ENCODE data around the gene ASCC1. TPM values are rescaled to one million over a fixed set of nuclear protein-coding genes. Genes with fewer than 3 reads are reported as not detected.
"Not testable (repeated sequence)": the region's sequence is repeated elsewhere in the genome, so short reads cannot be mapped to it uniquely, and the experiment has no call there.

ASCC1 gene
- polyA plus RNA-seq, 1 donor: 22.8 TPM

GRCh38 chr10:72219235-72219814 is 3.2 kb upstream of the ASCC1 start:
- DNase-seq: no peak

GRCh38 chr10:72218726-72219125 is 2.6 kb upstream of the ASCC1 start:
- no peak for DNase-seq

GRCh38 chr10:72218325-72218724 is 2.2 kb upstream of the ASCC1 start:
- no peak for DNase-seq

GRCh38 chr10:72211832-72212231 is 4.2 kb downstream of the ASCC1 start:
- not testable (repeated sequence) for DNase-seq

- DNase-seq: not testable (repeated sequence)
These were observed 4.7 kb downstream of the ASCC1 start for GRCh38 chr10:72211381-72211780.

GRCh38 chr10:72208526-72208925 is 7.5 kb downstream of the ASCC1 start:
- DNase-seq: not testable (repeated sequence)

- no peak for DNase-seq
These were observed 9.4 kb downstream of the ASCC1 start for GRCh38 chr10:72206511-72207229.

- DNase-seq: no peak
These were observed 11.4 kb downstream of the ASCC1 start for GRCh38 chr10:72204724-72205123.

- DNase-seq: no peak
These were observed 11.8 kb downstream of the ASCC1 start for GRCh38 chr10:72204296-72204695.

GRCh38 chr10:72201293-72201692 is 14.8 kb downstream of the ASCC1 start:
- no peak for DNase-seq

GRCh38 chr10:72200883-72201282 is 15.2 kb downstream of the ASCC1 start:
- no peak for DNase-seq

- DNase-seq: no peak
These were observed 21.1 kb downstream of the ASCC1 start for GRCh38 chr10:72194949-72195348.

- no peak for DNase-seq
These were observed 29.1 kb downstream of the ASCC1 start for GRCh38 chr10:72186982-72187330.

- peak; percentile 52 for DNase-seq
These were observed 29.7 kb downstream of the ASCC1 start for GRCh38 chr10:72186258-72186981.

GRCh38 chr10:72184156-72184555 is 31.9 kb downstream of the ASCC1 start:
- DNase-seq: no peak

- no peak for DNase-seq
These were observed 38.6 kb downstream of the ASCC1 start for GRCh38 chr10:72177454-72177853.

GRCh38 chr10:72176701-72177100 is 39.4 kb downstream of the ASCC1 start:
- no peak for DNase-seq

- no peak for DNase-seq
These were observed 40.9 kb downstream of the ASCC1 start for GRCh38 chr10:72175149-72175548.

GRCh38 chr10:72174297-72174662 is 41.8 kb downstream of the ASCC1 start:
- DNase-seq: no peak

- DNase-seq: no peak
These were observed 42.3 kb downstream of the ASCC1 start for GRCh38 chr10:72173619-72174296.

- no peak for DNase-seq
These were observed 42.8 kb downstream of the ASCC1 start for GRCh38 chr10:72173262-72173618.

- no peak for DNase-seq
These were observed 44.9 kb downstream of the ASCC1 start for GRCh38 chr10:72171175-72171630.

GRCh38 chr10:72170733-72171132 is 45.3 kb downstream of the ASCC1 start:
- DNase-seq: no peak

Measured in hindlimb muscle (tissue), 1 donor.